ENCODE results near the gene PICALM. TPM values are rescaled to one million over a fixed set of nuclear protein-coding genes. Genes with fewer than 3 reads are reported as not detected.
A peak's percentile ranks its signal among the peaks of the same experiment; 100 is the strongest.

The PICALM gene
- total RNA-seq, 1 donor from 2014 or later: 314 TPM

- no peak for ATAC-seq
- DNase-seq (ENCODE audit: low spot score): no peak
- intact Hi-C loops (cut with DNase I): loop anchor here (10.0 kb wide), 1 partner anchor 133 kb away; no protein-coding TSS in a partner anchor
Measured at GRCh38 chr11:86061483-86062205, 7.2 kb downstream of the PICALM start.

GRCh38 chr11:86060544-86060943 is 8.3 kb downstream of the PICALM start:
- intact Hi-C loops (cut with DNase I): loop anchor here (10.0 kb wide), 1 partner anchor 134 kb away; no protein-coding TSS in a partner anchor
- ATAC-seq: no peak
- DNase-seq (ENCODE audit: low spot score): no peak

GRCh38 chr11:86058360-86058759 is 10.5 kb downstream of the PICALM start:
- DNase-seq (ENCODE audit: low spot score): no peak

GRCh38 chr11:86056351-86056854 is 12.5 kb downstream of the PICALM start:
- intact Hi-C loops (cut with DNase I): no loop called here

More at GRCh38 chr11:86058360-86058759, 10.5 kb downstream of the PICALM start:
- intact Hi-C loops (cut with DNase I): no loop called here
- no peak for ATAC-seq

GRCh38 chr11:86052693-86053641 is 15.9 kb downstream of the PICALM start:
- DNase-seq (ENCODE audit: low spot score): no peak
- no peak for ATAC-seq
- intact Hi-C loops (cut with DNase I): no loop called here

More at GRCh38 chr11:86056351-86056854, 12.5 kb downstream of the PICALM start:
- no peak for DNase-seq (ENCODE audit: low spot score)
- ATAC-seq: no peak

- intact Hi-C loops (cut with DNase I): no loop called here
- ATAC-seq: no peak
Measured at GRCh38 chr11:86050196-86050709, 18.6 kb downstream of the PICALM start.

GRCh38 chr11:86047275-86047991 is 21.5 kb downstream of the PICALM start:
- no peak for DNase-seq (ENCODE audit: low spot score)

More at GRCh38 chr11:86050196-86050709, 18.6 kb downstream of the PICALM start:
- DNase-seq (ENCODE audit: low spot score): no peak

GRCh38 chr11:86046116-86046515 is 22.8 kb downstream of the PICALM start:
- DNase-seq (ENCODE audit: low spot score): no peak
- no peak for ATAC-seq
- intact Hi-C loops (cut with DNase I): no loop called here

More at GRCh38 chr11:86047275-86047991, 21.5 kb downstream of the PICALM start:
- no peak for ATAC-seq
- intact Hi-C loops (cut with DNase I): no loop called here

GRCh38 chr11:86043765-86044503 is 24.9 kb downstream of the PICALM start:
- DNase-seq (ENCODE audit: low spot score) (no peak), ATAC-seq (peak; percentile 64)
- intact Hi-C loops (cut with DNase I): loop anchor here (5.0 kb wide), 1 partner anchor 37 kb away; no protein-coding TSS in a partner anchor

- peak; percentile 91 for ATAC-seq
- no peak for DNase-seq (ENCODE audit: low spot score)
- intact Hi-C loops (cut with DNase I): loop anchor here (5.0 kb wide), 1 partner anchor 35 kb away; no protein-coding TSS in a partner anchor
Measured at GRCh38 chr11:86041975-86042378, 26.9 kb downstream of the PICALM start.

- intact Hi-C loops (cut with DNase I): loop anchor here (5.0 kb wide), 1 partner anchor 34 kb away; no protein-coding TSS in a partner anchor
- ATAC-seq (no peak), DNase-seq (ENCODE audit: low spot score) (no peak)
Measured at GRCh38 chr11:86040919-86041850, 27.7 kb downstream of the PICALM start.

- no peak for ATAC-seq
- intact Hi-C loops (cut with DNase I): no loop called here
- DNase-seq (ENCODE audit: low spot score): no peak
Measured at GRCh38 chr11:86039094-86039493, 29.8 kb downstream of the PICALM start.

- ATAC-seq: no peak
- intact Hi-C loops (cut with DNase I): no loop called here
Measured at GRCh38 chr11:86037743-86038142, 31.1 kb downstream of the PICALM start.

GRCh38 chr11:86035920-86036319 is 33.0 kb downstream of the PICALM start:
- DNase-seq (ENCODE audit: low spot score) (no peak), ATAC-seq (no peak)
- intact Hi-C loops (cut with DNase I): no loop called here

More at GRCh38 chr11:86037743-86038142, 31.1 kb downstream of the PICALM start:
- no peak for DNase-seq (ENCODE audit: low spot score)

- intact Hi-C loops (cut with DNase I): no loop called here
- DNase-seq (ENCODE audit: low spot score): no peak
- ATAC-seq: no peak
Measured at GRCh38 chr11:86035164-86035563, 33.7 kb downstream of the PICALM start.

- ATAC-seq: no peak
- intact Hi-C loops (cut with DNase I): no loop called here
Measured at GRCh38 chr11:86034710-86035109, 34.2 kb downstream of the PICALM start.

GRCh38 chr11:86021377-86021776 is 47.5 kb downstream of the PICALM start:
- intact Hi-C loops (cut with DNase I): no loop called here
- ATAC-seq (no peak), DNase-seq (ENCODE audit: low spot score) (no peak)

More at GRCh38 chr11:86034710-86035109, 34.2 kb downstream of the PICALM start:
- DNase-seq (ENCODE audit: low spot score): no peak
